Activated naive CD8-positive, alpha-beta T cell treated with anti-CD3 and anti-CD28 coated beads, Interleukin-2, amount 10 ng/mL, durations not matched to agents 7 days and 5 days (primary cell): ENCODE results near the gene THRA. TPM values are rescaled to one million over a fixed set of nuclear protein-coding genes. Genes with fewer than 3 reads are reported as not detected.

ENCODE experiments used
- ATAC-seq: fragments of 150-1000 bp; cut with Tn5 transposase; one replicate; pipeline ENCODE4 v1.10.0; 2021; ENCODE audit warnings: low read depth, moderate library complexity
- POLR2A ChIA-PET: fragments of 350-600 bp; sonication (Branson Sonifier 250); formaldehyde crosslinking; loops from one replicate; lab custom pipeline; 2021; ENCODE audit warnings: antibody characterized with exemption; lab: Charles Lee
- DNase-seq: peaks from one replicate; pipeline ENCODE4 v3.0.0; 2021
- H3K27ac Mint-ChIP-seq: one replicate; pipeline ENCODE4 v1.8.0; 2022; ENCODE audit warnings: mild to moderate bottlenecking, mixed read lengths
- H3K27me3 Mint-ChIP-seq: one replicate; pipeline ENCODE4 v1.8.0; 2022; ENCODE audit warnings: mild to moderate bottlenecking, moderate library complexity, mixed read lengths
- H3K36me3 Mint-ChIP-seq: one replicate; pipeline ENCODE4 v1.8.0; 2021; ENCODE audit warnings: mild to moderate bottlenecking, mixed read lengths
- H3K4me1 Mint-ChIP-seq: one replicate; pipeline ENCODE4 v1.8.0; 2021; ENCODE audit warnings: mixed read lengths
- H3K4me3 Mint-ChIP-seq: one replicate; pipeline ENCODE4 v1.8.0; 2022; ENCODE audit warnings: mild to moderate bottlenecking, moderate library complexity, mixed read lengths
- H3K9me3 Mint-ChIP-seq: one replicate; pipeline ENCODE4 v1.8.0; 2021; ENCODE audit warnings: mixed read lengths
- total RNA-seq, 2 experiments: library from RNA; stranded (reverse); gene quantifications; one replicate each; pipeline ENCODE4 v1.2.3, GENCODE V29; 2021

The THRA gene
- total RNA-seq, 2 experiments from 2014 or later, result 19.9 to 20.3 TPM

DNA sequence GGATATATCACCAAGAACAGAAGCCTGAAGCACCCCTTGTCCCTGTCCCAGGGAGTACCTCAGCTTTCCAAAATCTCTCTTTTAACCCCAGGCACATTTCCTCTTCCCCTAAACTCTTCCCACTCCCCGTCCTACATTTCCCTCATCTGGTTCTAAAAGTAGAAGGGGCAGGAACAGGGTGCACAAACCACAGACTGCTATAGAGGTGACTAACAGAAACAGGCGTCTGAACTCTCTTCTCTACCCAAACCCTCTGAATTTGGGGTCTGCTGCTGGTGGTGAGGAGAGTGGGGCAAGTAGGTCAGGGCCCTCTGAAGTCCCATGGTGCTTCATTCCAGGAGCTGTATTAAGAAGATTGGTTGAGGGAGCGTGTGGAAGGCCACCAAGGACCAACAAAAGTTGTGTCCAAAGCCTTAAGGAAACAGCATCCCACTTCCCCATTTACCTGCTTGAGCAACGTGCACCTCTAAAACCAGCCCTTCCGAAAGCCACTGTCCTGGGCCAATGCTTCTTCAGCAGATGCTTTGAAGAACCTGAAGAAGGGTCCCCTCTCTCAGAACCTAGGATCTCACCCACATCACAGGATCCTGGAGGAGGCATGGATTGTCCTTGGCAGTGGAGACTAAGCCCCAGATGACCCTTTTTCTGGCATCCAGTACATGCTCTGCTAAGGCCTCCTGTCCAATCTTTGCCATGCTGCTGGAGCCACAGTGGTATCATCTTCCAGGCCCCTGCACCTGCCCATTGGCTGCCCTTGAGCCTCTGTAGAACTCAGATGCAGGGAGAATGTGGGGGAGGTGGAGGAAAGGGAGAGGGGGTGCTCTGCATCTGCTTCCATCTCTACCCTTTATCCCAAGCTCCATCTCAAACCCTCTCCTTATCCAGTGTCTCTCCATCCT lies 43.3 kb downstream of the THRA start:
- no peak overlapping the region for H3K4me3 Mint-ChIP-seq
- DNase-seq, result no peak
- H3K27ac Mint-ChIP-seq, result no peak overlapping the region
- no peaks in the 10 kb centered on the region for H3K36me3 Mint-ChIP-seq
- H3K4me1 Mint-ChIP-seq, result peaks cover 65% of the 10 kb centered on the region
- ATAC-seq, result no peak
- peaks cover 12% of the 10 kb centered on the region for H3K27me3 Mint-ChIP-seq
- H3K9me3 Mint-ChIP-seq, result no peaks in the 10 kb centered on the region
- POLR2A ChIA-PET, result interaction anchor here (1.5 kb wide), 1 partner anchor 9 kb away, joined by 4 read pairs; no protein-coding TSS in a partner anchor

DNA sequence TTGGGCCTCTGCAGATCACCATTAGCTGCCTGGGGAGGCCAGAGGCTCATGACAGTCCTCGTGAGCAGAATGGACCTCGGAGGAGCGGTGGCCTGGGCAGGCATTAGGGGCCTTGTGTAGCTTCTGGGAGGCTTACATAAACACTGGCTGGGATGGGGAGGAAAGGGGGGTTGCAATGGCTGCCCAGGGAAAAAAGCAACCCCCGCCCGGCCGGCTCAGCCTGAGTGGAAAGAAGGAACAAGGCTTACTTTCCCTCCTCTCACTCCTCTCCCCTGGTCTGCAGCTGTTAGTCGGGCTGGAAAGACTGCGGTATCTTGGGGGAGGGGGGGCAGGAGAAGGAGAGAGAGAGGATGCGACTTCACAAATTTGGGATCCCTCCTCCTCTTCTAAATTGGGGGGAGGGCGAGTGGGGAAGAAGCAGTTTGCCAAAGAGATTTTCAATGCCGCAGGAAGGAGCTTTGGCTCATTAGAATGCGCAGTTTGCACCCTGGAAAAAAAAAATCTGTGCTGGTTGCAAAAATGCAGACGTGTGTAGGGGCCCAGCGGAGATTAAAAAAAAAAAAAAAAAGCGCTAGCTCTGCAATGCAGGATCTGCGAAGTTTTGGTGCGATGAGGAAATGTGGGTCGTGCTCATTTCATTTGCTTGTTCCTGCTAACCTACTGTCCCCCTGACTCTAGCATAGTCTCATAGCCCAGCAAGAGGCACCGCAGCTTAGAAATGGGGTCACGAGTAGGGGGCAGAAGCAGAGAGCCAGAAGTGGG lies 44.2 kb downstream of the THRA start:
- ATAC-seq (no peak), DNase-seq (no peak)
- Mint-ChIP-seq H3K36me3 (no peaks in the 10 kb centered on the region), H3K27me3 (peaks cover 12% of the 10 kb centered on the region), H3K4me1 (peaks cover 70% of the 10 kb centered on the region), H3K9me3 (no peaks in the 10 kb centered on the region), H3K27ac (peak overlapping the region; percentile 81), H3K4me3 (peak overlapping the region; percentile 43)
- POLR2A ChIA-PET, result interaction anchor here (1.5 kb wide), 1 partner anchor 10 kb away, joined by 4 read pairs; no protein-coding TSS in a partner anchor

DNA sequence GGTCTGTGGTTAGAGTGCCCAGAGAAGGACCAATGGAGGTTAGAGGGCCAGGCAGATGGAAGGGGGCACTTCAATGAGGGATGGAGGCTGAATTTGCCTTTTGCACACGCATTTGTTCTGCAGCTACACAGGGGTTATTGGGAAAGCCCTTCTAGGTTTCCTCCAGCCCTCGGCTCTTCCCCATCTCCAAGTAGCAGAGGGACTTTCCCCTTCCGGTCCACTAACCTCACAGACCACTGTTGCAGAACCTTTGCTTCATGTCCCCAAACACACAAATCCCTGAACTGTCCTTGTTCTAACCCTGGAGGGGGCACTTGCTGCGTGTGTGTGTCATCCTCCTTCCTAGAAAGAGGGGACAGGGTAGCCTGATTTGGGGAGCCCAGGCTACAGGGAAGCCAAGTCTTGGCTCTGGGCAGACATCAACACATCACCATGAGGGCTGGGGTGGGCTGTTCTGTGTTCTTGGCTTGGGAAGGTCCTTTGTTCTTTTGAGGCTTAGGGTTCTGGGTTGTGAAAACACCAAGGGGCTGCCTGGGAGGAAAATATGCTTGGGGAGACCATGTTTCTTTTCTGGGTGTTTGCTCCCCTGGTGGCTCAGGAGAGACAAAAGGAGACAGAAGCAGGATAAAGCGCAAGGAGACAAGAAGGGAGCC lies 44.9 kb downstream of the THRA start:
- H3K36me3 Mint-ChIP-seq, result no peaks in the 10 kb centered on the region
- peaks cover 78% of the 10 kb centered on the region for H3K4me1 Mint-ChIP-seq
- POLR2A ChIA-PET, result interaction anchor here (1.5 kb wide), 1 partner anchor 11 kb away, joined by 4 read pairs; no protein-coding TSS in a partner anchor
- DNase-seq (no peak), ATAC-seq (peak; percentile 4)
- H3K9me3 Mint-ChIP-seq, result no peaks in the 10 kb centered on the region
- H3K27me3 Mint-ChIP-seq, result peaks cover 12% of the 10 kb centered on the region
- peak overlapping the region; percentile 81 for H3K27ac Mint-ChIP-seq
- peak overlapping the region; percentile 75 for H3K4me3 Mint-ChIP-seq

DNA sequence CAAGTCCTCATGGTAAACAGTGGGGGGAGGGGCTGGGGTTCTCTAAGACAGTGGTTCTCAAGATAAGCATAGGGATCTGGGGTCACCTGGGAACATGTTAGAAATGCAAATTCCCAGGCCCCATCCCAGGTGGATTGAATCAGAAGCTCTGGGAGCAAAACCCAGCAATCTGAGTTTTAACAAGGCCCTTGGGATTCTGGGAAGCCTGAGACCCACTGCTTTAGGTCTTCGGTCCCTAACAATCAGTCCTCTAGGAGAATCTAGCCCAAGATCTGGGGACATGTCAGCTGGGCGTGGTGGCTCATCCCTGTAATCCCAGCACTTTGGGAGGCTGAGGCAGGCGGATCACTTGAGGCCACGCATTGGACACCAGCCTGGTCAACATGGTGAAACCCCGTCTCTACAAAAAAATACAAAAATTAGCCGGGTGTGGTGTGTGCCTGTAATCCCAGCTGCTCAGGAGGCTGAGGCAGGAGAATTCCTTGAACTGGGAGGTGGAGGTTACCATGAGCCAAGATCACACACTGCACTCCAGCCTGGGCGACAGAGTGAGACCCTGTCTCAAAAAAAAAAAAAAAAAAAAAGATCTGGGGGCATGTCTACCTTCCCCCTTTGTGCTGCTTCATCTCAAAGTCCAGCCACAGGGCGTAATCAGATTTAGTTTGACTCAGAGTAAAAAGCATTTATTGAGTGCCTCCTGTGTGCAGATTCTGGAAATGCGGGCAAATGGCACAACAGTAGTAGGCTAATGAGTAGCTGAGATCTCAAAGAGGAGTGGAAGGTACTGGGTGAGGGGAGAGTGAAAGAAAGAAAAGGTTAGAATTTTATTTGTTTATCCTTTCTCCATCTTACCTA lies 46.4 kb downstream of the THRA start:
- DNase-seq (no peak), ATAC-seq (no peak)
- no peaks in the 10 kb centered on the region for H3K9me3 Mint-ChIP-seq
- no peak overlapping the region for H3K4me3 Mint-ChIP-seq
- H3K27ac Mint-ChIP-seq, result no peak overlapping the region
- no peaks in the 10 kb centered on the region for H3K36me3 Mint-ChIP-seq
- peaks cover 12% of the 10 kb centered on the region for H3K27me3 Mint-ChIP-seq
- peaks cover 78% of the 10 kb centered on the region for H3K4me1 Mint-ChIP-seq
- POLR2A ChIA-PET, result interaction anchor here (0.7 to 5.3 kb wide), 4 partner anchors 10 to 427 kb away, joined by 5 to 46 read pairs (median 18); partner anchors contain the start of genes MSL1 and NR1D1

DNA sequence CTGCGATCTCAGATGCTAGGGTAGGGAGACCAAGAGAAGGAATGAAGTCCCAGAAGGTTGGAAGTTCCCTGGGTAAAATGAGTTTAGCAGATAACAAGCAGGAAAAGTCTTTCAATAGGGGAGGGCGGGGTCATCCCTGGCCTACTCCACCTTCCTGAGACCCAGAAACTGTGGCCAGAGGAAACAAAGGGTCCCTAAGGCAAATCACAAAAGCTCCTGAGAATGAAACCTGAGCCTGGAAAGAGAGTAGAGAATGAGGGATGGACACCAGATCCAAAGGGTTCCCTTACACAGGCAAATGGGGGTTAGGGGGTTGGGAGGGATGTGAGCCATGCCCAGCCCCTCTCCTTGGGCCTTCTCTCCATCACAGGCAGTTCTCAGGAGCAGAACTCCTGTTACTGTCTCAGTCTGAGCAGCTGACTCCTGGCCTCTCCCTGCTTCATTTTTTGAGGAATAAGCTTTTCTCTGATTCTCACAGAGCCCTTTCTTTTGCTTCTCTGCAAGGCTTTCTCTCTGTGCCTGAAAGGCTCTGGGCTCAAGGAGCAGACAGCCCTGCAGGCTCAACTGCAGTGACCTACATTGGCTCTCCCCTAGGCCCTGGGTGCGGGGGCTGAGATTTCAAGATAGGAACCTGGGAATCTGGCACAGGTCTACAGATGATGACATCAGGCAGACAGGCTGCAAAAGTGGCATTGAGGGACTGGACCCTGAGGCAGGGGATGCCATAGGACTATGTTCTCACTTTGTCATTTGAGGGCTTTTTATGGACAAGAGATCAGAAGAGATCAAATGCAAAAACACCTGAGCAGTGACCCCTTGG lies 47.5 kb downstream of the THRA start:
- peak overlapping the region; percentile 52 for H3K27ac Mint-ChIP-seq
- POLR2A ChIA-PET, result interaction anchor here (0.6 to 5.3 kb wide), 8 partner anchors 10 to 428 kb away, joined by 3 to 46 read pairs (median 8); partner anchors contain the start of genes MED24, MSL1, NR1D1 and THRA
- peaks cover 12% of the 10 kb centered on the region for H3K27me3 Mint-ChIP-seq
- no peak for ATAC-seq
- no peaks in the 10 kb centered on the region for H3K9me3 Mint-ChIP-seq
- no peaks in the 10 kb centered on the region for H3K36me3 Mint-ChIP-seq
- H3K4me1 Mint-ChIP-seq, result peaks cover 68% of the 10 kb centered on the region
- H3K4me3 Mint-ChIP-seq, result no peak overlapping the region
- DNase-seq, result no peak

DNA sequence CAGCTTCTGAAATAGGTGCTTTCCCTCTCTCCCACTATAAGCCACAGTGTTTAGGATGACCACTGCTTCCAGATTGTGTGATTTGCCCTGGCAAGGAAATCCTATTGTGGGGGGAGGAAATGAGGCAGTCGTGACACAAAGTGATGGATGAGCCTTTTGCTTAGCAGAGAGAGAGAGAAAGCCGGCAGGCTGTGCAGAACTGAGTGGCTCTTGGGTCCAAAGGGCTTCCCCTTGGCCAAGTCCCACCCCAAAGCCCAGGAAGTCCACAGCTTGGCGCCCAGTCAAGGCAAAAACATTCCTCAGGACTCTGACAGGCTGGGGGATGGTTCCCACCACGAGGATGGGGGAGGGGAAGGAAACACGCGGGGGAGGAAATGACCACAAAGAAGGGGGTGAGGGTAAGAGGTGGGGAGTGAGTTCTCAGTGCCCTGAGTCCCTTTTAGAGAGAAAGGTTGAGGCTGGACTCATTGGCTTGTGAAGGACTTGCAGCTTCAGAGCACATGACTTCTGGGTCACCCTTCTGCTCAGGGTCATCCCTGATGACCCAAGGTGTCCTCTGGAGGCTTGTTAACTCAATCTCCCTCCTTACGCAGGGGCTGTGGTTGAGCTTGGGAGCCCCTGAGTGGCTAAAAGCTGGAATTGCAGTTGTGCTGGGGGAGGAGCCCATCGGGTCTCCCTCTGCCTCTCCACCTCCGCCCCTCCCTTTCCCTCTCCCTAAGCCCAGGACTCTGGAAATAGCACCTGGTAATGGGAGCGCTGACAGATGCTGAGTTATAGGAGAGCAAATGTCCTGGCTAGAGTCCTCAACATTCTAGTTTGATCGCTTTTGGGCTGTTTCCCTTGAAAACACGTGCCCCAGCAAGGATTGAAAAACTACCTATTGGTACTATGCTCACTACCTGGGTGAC lies 48.7 kb downstream of the THRA start:
- peaks cover 8% of the 10 kb centered on the region for H3K27me3 Mint-ChIP-seq
- peaks cover 60% of the 10 kb centered on the region for H3K4me1 Mint-ChIP-seq
- ATAC-seq (peak; percentile 48), DNase-seq (peak; percentile 72)
- H3K4me3 Mint-ChIP-seq, result peak overlapping the region; percentile 74
- POLR2A ChIA-PET, result interaction anchor here (0.6 to 5.3 kb wide), 11 partner anchors 8 to 913 kb away, joined by 3 to 46 read pairs (median 10); partner anchors contain the start of genes CASC3, MED24, MSL1 and NR1D1
- no peaks in the 10 kb centered on the region for H3K36me3 Mint-ChIP-seq
- H3K27ac Mint-ChIP-seq, result peak overlapping the region; percentile 89
- H3K9me3 Mint-ChIP-seq, result no peaks in the 10 kb centered on the region

DNA sequence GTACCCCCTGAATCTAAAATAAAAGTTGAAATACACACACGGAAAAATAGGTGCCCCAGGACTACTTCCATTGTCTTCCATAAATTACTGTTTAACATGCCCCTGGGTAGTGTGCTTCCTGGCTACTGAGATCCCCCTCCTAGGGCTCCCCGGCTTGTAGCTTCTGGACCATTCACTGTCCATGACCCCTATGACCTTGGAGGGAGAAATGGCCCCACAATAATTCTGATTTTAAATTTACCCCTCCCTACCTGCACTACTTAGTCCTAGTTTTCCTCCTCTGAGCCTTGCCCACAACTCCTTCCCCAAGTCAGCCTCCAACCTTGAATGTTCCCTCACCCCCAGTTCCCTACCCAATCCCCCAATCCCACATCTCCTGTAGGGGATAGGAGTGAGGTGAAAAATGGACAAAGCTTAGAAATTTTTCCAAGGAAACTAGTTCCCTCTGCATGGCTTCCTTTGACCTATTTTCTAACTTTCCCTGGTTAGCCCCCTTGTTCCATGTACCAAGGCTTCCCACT lies 49.5 kb downstream of the THRA start:
- H3K27me3 Mint-ChIP-seq, result peaks cover 3% of the 10 kb centered on the region
- H3K27ac Mint-ChIP-seq, result peak overlapping the region; percentile 89
- no peak for ATAC-seq
- H3K36me3 Mint-ChIP-seq, result no peaks in the 10 kb centered on the region
- DNase-seq, result no peak
- no peaks in the 10 kb centered on the region for H3K9me3 Mint-ChIP-seq
- POLR2A ChIA-PET, result interaction anchor here (0.6 to 5.3 kb wide), 15 partner anchors 9 to 913 kb away, joined by 3 to 46 read pairs (median 10); partner anchors contain the start of genes CASC3, MED24, MSL1 and NR1D1
- peak overlapping the region; percentile 35 for H3K4me3 Mint-ChIP-seq
- peaks cover 53% of the 10 kb centered on the region for H3K4me1 Mint-ChIP-seq

DNA sequence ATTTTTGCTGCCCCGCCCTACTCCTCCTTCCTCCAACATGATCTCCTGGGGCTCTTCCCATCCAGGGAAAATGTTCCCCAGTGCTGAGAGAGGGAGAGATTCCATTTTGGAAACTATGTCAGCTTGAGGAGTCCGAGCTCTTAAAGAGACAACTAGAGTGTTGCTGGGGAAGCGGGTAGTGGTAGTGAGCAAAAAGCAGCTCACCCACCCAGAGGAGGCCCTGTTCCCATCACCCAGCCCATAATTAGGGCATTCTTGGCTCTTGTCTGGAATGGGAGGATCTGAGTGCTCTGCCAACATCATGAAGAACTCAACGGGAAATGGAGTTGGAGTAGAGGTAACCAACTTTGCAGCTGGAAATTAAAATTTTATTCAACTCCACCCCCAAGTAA lies 49.9 kb downstream of the THRA start:
- Mint-ChIP-seq H3K27me3 (peaks cover 3% of the 10 kb centered on the region), H3K36me3 (no peaks in the 10 kb centered on the region), H3K9me3 (no peaks in the 10 kb centered on the region), H3K27ac (peak overlapping the region; percentile 80), H3K4me3 (peak overlapping the region; percentile 94), H3K4me1 (peaks cover 48% of the 10 kb centered on the region)
- POLR2A ChIA-PET, result interaction anchor here (0.7 to 5.3 kb wide), 14 partner anchors 10 to 106 kb away, joined by 3 to 46 read pairs (median 8); partner anchors contain the start of genes CASC3, MED24, MSL1 and NR1D1
- no peak for DNase-seq
- ATAC-seq, result no peak

DNA sequence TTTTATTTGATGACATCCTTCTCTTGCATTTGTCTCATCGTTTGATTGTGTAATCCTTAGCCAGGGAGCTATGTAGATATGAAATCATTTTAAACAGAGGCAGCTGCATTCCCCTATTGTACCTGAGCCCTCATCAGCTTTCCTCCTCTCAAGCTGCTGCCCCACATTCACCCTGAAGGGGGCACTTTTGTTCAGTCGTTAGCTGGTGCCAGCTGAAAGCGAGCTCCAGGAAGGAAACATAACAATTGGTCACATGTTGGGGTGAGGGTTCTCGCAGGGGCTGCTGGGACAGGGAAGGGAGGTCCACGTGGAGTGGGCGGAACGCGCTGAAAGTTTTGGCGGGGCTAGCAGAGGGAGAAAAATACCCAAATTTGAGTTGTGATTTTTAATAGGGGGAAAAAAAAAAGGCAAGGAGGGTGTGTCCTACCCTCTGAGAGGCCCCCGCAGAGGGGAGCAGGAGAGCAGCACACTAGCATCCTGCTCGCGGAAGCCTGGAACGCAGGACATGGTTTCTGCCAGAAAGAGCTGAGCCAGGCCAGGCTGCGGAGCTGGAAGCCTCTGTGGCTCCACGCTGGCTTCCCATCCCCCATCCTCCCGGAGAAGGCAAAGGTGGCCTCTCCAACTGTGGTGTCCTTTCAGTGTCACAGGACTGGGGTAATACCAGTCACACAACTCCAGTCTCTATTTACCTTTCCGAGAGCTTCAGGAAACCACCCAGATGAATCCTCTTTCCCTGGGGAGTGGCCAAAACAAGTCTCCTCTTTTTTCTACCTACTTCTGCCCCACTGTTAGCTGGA lies 50.5 kb downstream of the THRA start:
- H3K9me3 Mint-ChIP-seq, result no peaks in the 10 kb centered on the region
- POLR2A ChIA-PET, result interaction anchor here (0.6 to 5.3 kb wide), 19 partner anchors 10 to 218 kb away, joined by 3 to 46 read pairs (median 3); partner anchors contain the start of genes CASC3, MED24, MSL1 and NR1D1
- peak overlapping the region; percentile 80 for H3K27ac Mint-ChIP-seq
- H3K4me1 Mint-ChIP-seq, result peaks cover 45% of the 10 kb centered on the region
- DNase-seq (peak; percentile 86), ATAC-seq (peak; percentile 85)
- H3K27me3 Mint-ChIP-seq, result no peaks in the 10 kb centered on the region
- H3K4me3 Mint-ChIP-seq, result peak overlapping the region; percentile 94
- H3K36me3 Mint-ChIP-seq, result no peaks in the 10 kb centered on the region

DNA sequence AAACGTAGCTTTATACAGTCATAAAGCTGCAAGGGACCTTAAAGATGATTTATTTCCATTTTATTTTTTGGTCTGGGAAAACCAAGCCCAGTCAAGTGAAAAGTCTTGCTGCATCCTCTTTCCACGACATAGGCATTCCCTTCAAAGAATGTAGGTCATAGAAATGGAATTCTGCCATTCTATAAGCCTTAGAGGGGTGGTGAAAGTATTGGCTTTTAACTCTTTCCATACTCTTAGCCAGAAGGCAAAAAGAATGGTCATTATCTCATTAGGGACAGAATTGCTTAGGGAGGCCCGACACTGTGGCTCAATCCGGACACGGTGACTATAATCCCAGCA lies 51.1 kb downstream of the THRA start:
- Mint-ChIP-seq H3K27me3 (no peaks in the 10 kb centered on the region), H3K9me3 (no peaks in the 10 kb centered on the region), H3K4me1 (peaks cover 44% of the 10 kb centered on the region), H3K4me3 (peak overlapping the region; percentile 94), H3K36me3 (no peaks in the 10 kb centered on the region), H3K27ac (peak overlapping the region; percentile 57)
- DNase-seq, result no peak
- POLR2A ChIA-PET, result interaction anchor here (0.6 to 5.3 kb wide), 12 partner anchors 10 to 218 kb away, joined by 3 to 46 read pairs (median 6); partner anchors contain the start of genes CASC3, MED24, MSL1 and NR1D1
- ATAC-seq, result no peak
